ENCODE data around the gene TCL1B.
A peak's percentile ranks its signal among the peaks of the same experiment; 100 is the strongest.
"Not testable (repeated sequence)": the region's sequence is repeated elsewhere in the genome, so short reads cannot be mapped to it uniquely, and the experiment has no call there.

The TCL1B gene, protein sequence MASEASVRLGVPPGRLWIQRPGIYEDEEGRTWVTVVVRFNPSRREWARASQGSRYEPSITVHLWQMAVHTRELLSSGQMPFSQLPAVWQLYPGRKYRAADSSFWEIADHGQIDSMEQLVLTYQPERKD

GRCh38 chr14:95685978-95686922 is at the start of gene TCL1B:
TCL1B (plus strand) TSS chr14:95686426; CDS start chr14:95686468, 42 bp downstream.
- no peak for DNase-seq

- no peak for DNase-seq
Measured at GRCh38 chr14:95644981-95645380, 41.2 kb upstream of the TCL1B start.

GRCh38 chr14:95645389-95645996 is 40.7 kb upstream of the TCL1B start:
- DNase-seq = no peak

- no peak for DNase-seq
Measured at GRCh38 chr14:95647926-95648325, 38.3 kb upstream of the TCL1B start.

DNA sequence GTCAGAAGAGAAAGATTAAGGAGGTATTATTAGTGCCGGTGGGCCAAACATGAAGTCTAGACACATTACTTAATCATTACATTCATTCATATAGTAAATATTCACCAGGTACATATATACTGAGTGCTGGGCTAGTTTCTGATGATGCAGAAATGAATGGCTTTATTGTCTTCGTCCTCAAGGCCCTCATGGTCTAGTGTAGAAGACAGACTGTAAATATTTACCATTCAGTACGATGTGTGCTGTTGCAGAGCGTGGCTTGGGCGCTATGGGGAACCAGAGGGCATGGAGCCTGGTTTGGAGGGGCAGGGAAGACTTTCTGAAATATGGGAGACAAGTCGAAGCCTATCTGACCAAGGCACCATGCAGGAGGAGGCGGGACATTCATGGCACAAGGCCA is 37.0 kb upstream of the TCL1B start:
- peak in 2 of 3 experiments; percentile 9 to 35 for DNase-seq

GRCh38 chr14:95651028-95651427 is 35.2 kb upstream of the TCL1B start:
- no peak for DNase-seq

GRCh38 chr14:95651821-95652583 is 34.2 kb upstream of the TCL1B start:
- DNase-seq = peak in 2 of 3 experiments; percentile 14 to 63

GRCh38 chr14:95652690-95653089 is 33.5 kb upstream of the TCL1B start:
- peak in 1 of 3 experiments; percentile 23 for DNase-seq

GRCh38 chr14:95655461-95655860 is 30.8 kb upstream of the TCL1B start:
- no peak for DNase-seq

GRCh38 chr14:95656634-95657033 is 29.6 kb upstream of the TCL1B start:
- DNase-seq = no peak

- DNase-seq = no peak
Measured at GRCh38 chr14:95657454-95657853, 28.8 kb upstream of the TCL1B start.

GRCh38 chr14:95659293-95659989 is 26.8 kb upstream of the TCL1B start:
- no peak for DNase-seq

DNA sequence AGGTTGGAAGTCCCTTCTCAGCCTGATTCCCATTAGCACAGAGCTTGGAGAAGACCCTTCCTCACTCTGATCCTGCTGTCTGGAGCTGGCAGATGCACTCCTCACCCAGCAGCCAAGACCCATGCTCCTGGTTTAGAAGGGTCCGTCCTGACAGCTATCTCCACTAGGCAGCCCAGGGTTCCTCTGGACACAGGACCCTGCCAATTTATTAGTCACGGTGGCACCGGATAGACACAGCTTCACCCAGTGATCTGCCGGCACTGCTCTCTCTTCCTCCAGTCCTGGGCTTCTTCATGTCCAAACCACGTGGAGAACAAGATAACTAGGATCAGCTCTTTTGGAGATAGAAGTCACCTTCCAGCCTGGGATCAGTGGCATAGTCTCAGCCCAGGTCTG is 26.2 kb upstream of the TCL1B start:
- no peak for DNase-seq

DNA sequence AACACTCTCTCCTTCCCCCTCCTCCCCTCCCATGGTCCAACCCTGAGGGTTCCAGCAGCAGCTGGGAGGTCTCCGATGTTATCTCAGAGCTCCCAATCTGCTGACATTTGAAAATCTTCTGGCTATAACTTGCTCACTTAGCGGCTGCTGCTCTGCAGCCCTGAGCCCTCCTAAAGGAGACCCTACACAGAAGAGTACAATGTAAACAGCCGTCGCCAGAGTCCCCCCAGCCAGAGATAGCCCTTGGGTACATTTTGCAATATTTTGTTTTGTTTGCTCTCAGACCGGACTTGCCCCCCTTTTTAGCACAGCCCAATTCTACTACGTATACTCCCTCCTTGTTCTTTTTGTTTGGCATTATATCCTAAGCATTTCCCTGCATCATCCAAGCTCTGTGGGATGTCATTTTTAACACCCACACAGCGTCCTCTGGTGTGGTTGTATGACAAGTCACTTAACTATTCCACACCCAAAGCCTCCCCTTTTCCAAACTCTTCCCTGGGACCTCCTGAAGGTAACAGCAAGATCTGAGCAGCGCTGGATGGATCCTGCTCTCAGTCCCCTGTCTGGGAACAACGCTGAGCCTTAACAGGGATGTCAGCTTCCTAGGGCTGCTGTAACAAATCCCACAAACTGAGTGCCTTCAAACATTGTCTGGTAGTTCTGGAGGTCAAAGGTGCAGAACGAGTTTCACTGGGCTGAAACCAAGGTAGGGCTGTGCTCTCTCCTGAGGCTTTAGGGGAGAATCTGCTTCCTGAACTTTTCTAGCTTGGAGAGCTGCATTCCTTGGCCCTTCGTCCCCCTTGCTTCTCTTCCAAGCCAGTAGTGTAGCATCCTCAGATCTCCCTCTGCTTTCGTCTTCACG is 25.3 kb upstream of the TCL1B start:
- DNase-seq = no peak

- DNase-seq = peak in 1 of 3 experiments; percentile 25
Measured at GRCh38 chr14:95662376-95663186, 23.6 kb upstream of the TCL1B start.

- DNase-seq = no peak
Measured at GRCh38 chr14:95663226-95663797, 22.9 kb upstream of the TCL1B start.

- DNase-seq = no peak
Measured at GRCh38 chr14:95664066-95664465, 22.2 kb upstream of the TCL1B start.

DNA sequence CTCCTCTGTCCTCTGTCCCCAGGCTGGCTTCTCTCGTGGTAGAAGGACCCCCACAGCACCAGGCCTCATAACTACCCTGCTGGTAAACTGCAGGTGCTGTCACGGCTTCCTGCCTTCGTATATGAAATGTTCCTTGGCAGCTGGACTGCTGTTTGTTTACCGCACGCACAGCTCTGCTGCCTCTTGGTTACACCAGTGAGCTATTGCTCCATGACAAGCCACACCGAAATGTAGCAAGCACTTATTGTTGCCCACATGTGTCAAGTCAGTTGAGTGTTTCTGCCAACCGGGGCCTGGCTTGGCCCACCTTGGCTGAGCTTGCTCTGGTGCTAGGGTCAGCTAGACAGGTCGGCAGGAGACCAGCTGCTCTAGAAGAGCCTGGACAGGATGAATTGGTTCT is 21.7 kb upstream of the TCL1B start:
- DNase-seq = peak in 2 of 3 experiments; percentile 46 to 68

- not testable (repeated sequence) for DNase-seq
Measured at GRCh38 chr14:95665530-95665929, 20.7 kb upstream of the TCL1B start.

GRCh38 chr14:95666450-95666849 is 19.8 kb upstream of the TCL1B start:
- DNase-seq = no peak
